Trophoblast cell (in vitro differentiated cells and primary cell): ENCODE measurements around the gene TLE4.

Experiments
- DNase-seq, 2 donors: peaks; one replicate each; pipeline ENCODE4 v3.0.0-alpha.2; 2016
- H2AFZ ChIP-seq: 2 replicates; pipeline ENCODE4 v1.6.1; 2013; ENCODE audit warnings: low read length, moderate library complexity, mild to moderate bottlenecking; ENCODE audit not compliant: insufficient read depth, poor library complexity
- H2AK5ac ChIP-seq: 2 replicates; pipeline ENCODE4 v1.6.1; 2013; ENCODE audit warnings: mild to moderate bottlenecking, low read length
- H2BK120ac ChIP-seq: 2 replicates; pipeline ENCODE4 v1.6.1; 2013; ENCODE audit warnings: low read length, mild to moderate bottlenecking, moderate library complexity; ENCODE audit not compliant: insufficient read depth, poor library complexity
- H2BK12ac ChIP-seq: 2 replicates; pipeline ENCODE4 v1.6.1; 2013; ENCODE audit warnings: mild to moderate bottlenecking, low read length, moderate library complexity
- H2BK5ac ChIP-seq: 2 replicates; pipeline ENCODE4 v1.6.1; 2013; ENCODE audit warnings: low read length, low read depth, moderate library complexity, mild to moderate bottlenecking; ENCODE audit not compliant: poor library complexity
- H3K14ac ChIP-seq: 2 replicates; pipeline ENCODE4 v1.6.1; 2013; ENCODE audit warnings: mild to moderate bottlenecking, low read length
- H3K18ac ChIP-seq: 2 replicates; pipeline ENCODE4 v1.6.1; 2013; ENCODE audit warnings: mild to moderate bottlenecking, low read length
- H3K23ac ChIP-seq: 2 replicates; pipeline ENCODE4 v1.6.1; 2013; ENCODE audit warnings: low read length
- H3K27ac ChIP-seq: 2 replicates; pipeline ENCODE4 v1.5.1; 2013; ENCODE audit warnings: low read depth, mild to moderate bottlenecking, inconsistent platforms, low read length, moderate library complexity
- H3K27me3 ChIP-seq: 2 replicates; pipeline ENCODE4 v1.6.1; 2013; ENCODE audit warnings: inconsistent platforms, mild to moderate bottlenecking, low read length, moderate library complexity; ENCODE audit not compliant: insufficient read depth
- H3K36me3 ChIP-seq, 2 experiments: 1 replicate in 1 of 2; 2 replicates in 1 of 2; pipeline ENCODE4 v1.6.1; 2013; ENCODE audit warnings: low read length in 2 of 2, mild to moderate bottlenecking in 2 of 2, moderate library complexity in 1 of 2; ENCODE audit not compliant: insufficient read depth in 2 of 2, control insufficient read depth in 1 of 2
- H3K4ac ChIP-seq: 2 replicates; pipeline ENCODE4 v1.6.1; 2013; ENCODE audit warnings: low read depth, mild to moderate bottlenecking, low read length, moderate library complexity
- H3K4me1 ChIP-seq, 2 experiments: 1 replicate in 1 of 2; 2 replicates in 1 of 2; pipeline ENCODE4 v1.6.1; 2013; ENCODE audit warnings: low read length in 2 of 2, mild to moderate bottlenecking in 2 of 2, moderate library complexity in 1 of 2; ENCODE audit not compliant: insufficient read depth in 2 of 2, control insufficient read depth in 1 of 2
- H3K4me2 ChIP-seq: 2 replicates; pipeline ENCODE4 v1.6.1; 2013; ENCODE audit warnings: inconsistent platforms, mild to moderate bottlenecking, low read length, moderate library complexity
- H3K4me3 ChIP-seq: 2 replicates; pipeline ENCODE4 v1.5.1; 2013; ENCODE audit warnings: mild to moderate bottlenecking, low read depth, low read length, inconsistent platforms
- H3K79me1 ChIP-seq: one replicate; pipeline ENCODE4 v1.6.1; 2013; ENCODE audit warnings: low read length
- H3K79me2 ChIP-seq: 2 replicates; pipeline ENCODE4 v1.6.1; 2013; ENCODE audit warnings: low read length, mild to moderate bottlenecking; ENCODE audit not compliant: control insufficient read depth, insufficient read depth, poor library complexity
- H3K9ac ChIP-seq: 2 replicates; pipeline ENCODE4 v1.6.1; 2013; ENCODE audit warnings: mild to moderate bottlenecking, low read length
- H3K9me3 ChIP-seq: 2 replicates; pipeline ENCODE4 v1.6.1; 2013; ENCODE audit warnings: low read depth, mild to moderate bottlenecking, control low read depth, inconsistent platforms, low read length; ENCODE audit not compliant: insufficient read depth
- H4K12ac ChIP-seq: 2 replicates; pipeline ENCODE4 v1.6.1; 2013; ENCODE audit warnings: low read depth, mild to moderate bottlenecking, low read length, moderate library complexity
- H4K8ac ChIP-seq: 2 replicates; pipeline ENCODE4 v1.6.1; 2013; ENCODE audit warnings: low read depth, mild to moderate bottlenecking, low read length, moderate library complexity
- H4K91ac ChIP-seq: one replicate; pipeline ENCODE4 v1.6.1; 2013; ENCODE audit warnings: low read depth, mild to moderate bottlenecking, low read length, moderate library complexity
- WGBS: extraction: QIAGEN DNeasy Blood & Tissue Kit; methylation state at CpG from one replicate; pipeline ENCODE4 v1.1.7; 2013; ENCODE audit warnings: missing lambda C conversion rate; ENCODE audit not compliant: insufficient read length, insufficient coverage; ENCODE audit errors: extremely low coverage; 5-methylcytosine and 5-hydroxymethylcytosine counted together

The TLE4 gene

GRCh38 chr9:79580055-79580454, 8.3 kb downstream of the TLE4 start:
- H4K8ac ChIP-seq, result no peak overlapping the region
- no peaks in the 10 kb centered on the region for H3K9me3 ChIP-seq
- H3K27me3 ChIP-seq, result no peaks in the 10 kb centered on the region
- no peak overlapping the region for H3K14ac ChIP-seq
- no peak overlapping the region for H2BK120ac ChIP-seq
- H3K79me1 ChIP-seq, result no peaks in the 10 kb centered on the region
- H2AFZ ChIP-seq, result no peak overlapping the region
- peaks cover 6 to 9% of the 10 kb centered on the region in 2 experiments for H3K4me1 ChIP-seq
- no peak for DNase-seq
- peak overlapping the region; percentile 35 for H3K23ac ChIP-seq
- H3K4me2 ChIP-seq, result no peak overlapping the region
- H3K27ac ChIP-seq, result no peak overlapping the region
- H3K36me3 ChIP-seq, result peaks cover 7 to 20% of the 10 kb centered on the region in 2 experiments
- no peak overlapping the region for H3K18ac ChIP-seq
- no peak overlapping the region for H3K4me3 ChIP-seq
- H3K9ac ChIP-seq, result peak overlapping the region; percentile 26
- no peak overlapping the region for H4K12ac ChIP-seq
- no peak overlapping the region for H2BK5ac ChIP-seq
- WGBS, result no CpG with 5 or more reads among the region's 7 CpGs
- peaks cover 5% of the 10 kb centered on the region for H3K79me2 ChIP-seq
- H3K4ac ChIP-seq, result peak overlapping the region; percentile 52
- H2BK12ac ChIP-seq, result no peak overlapping the region
- no peak overlapping the region for H2AK5ac ChIP-seq
- no peak overlapping the region for H4K91ac ChIP-seq

- Histone ChIP-seq H3K9ac (no peak overlapping the region), H3K79me1 (no peaks in the 10 kb centered on the region), H2AK5ac (no peak overlapping the region), H3K4me3 (no peak overlapping the region), H3K79me2 (peaks cover 5% of the 10 kb centered on the region), H3K18ac (no peak overlapping the region), H2BK5ac (no peak overlapping the region), H3K4me1 (peaks cover 6 to 9% of the 10 kb centered on the region in 2 experiments), H4K8ac (peak overlapping the region; percentile 65), H3K4ac (peak overlapping the region; percentile 69), H3K14ac (no peak overlapping the region), H2BK120ac (no peak overlapping the region), H4K12ac (no peak overlapping the region), H3K9me3 (no peaks in the 10 kb centered on the region), H4K91ac (no peak overlapping the region), H3K36me3 (peaks cover 9 to 20% of the 10 kb centered on the region in 2 experiments), H2AFZ (no peak overlapping the region), H3K27ac (no peak overlapping the region), H3K4me2 (no peak overlapping the region), H3K27me3 (no peaks in the 10 kb centered on the region), H2BK12ac (no peak overlapping the region), H3K23ac (no peak overlapping the region)
- no CpG with 5 or more reads among the region's 3 CpGs for WGBS
- peak in 1 of 2 donors; percentile 26 for DNase-seq
Measured at GRCh38 chr9:79581388-79581787, 9.6 kb downstream of the TLE4 start.

- H2AFZ ChIP-seq, result no peak overlapping the region
- no CpG with 5 or more reads among the region's 3 CpGs for WGBS
- H3K4me2 ChIP-seq, result no peak overlapping the region
- H3K14ac ChIP-seq, result no peak overlapping the region
- H3K23ac ChIP-seq, result no peak overlapping the region
- H4K12ac ChIP-seq, result no peak overlapping the region
- H2BK120ac ChIP-seq, result no peak overlapping the region
- no peaks in the 10 kb centered on the region for H3K9me3 ChIP-seq
- H3K36me3 ChIP-seq, result peaks cover 9 to 20% of the 10 kb centered on the region in 2 experiments
- H2BK5ac ChIP-seq, result peak overlapping the region; percentile 13
- H2AK5ac ChIP-seq, result no peak overlapping the region
- H2BK12ac ChIP-seq, result no peak overlapping the region
- no peak overlapping the region for H3K9ac ChIP-seq
- peaks cover 6 to 9% of the 10 kb centered on the region in 2 experiments for H3K4me1 ChIP-seq
- peak; percentile 77 to 84 for DNase-seq
- no peak overlapping the region for H3K27ac ChIP-seq
- H3K4ac ChIP-seq, result peak overlapping the region; percentile 69
- H3K79me2 ChIP-seq, result peaks cover 5% of the 10 kb centered on the region
- no peak overlapping the region for H3K4me3 ChIP-seq
- H4K91ac ChIP-seq, result no peak overlapping the region
- no peaks in the 10 kb centered on the region for H3K27me3 ChIP-seq
- peak overlapping the region; percentile 65 for H4K8ac ChIP-seq
- H3K18ac ChIP-seq, result no peak overlapping the region
- no peaks in the 10 kb centered on the region for H3K79me1 ChIP-seq
Measured at GRCh38 chr9:79581794-79582193, 10.0 kb downstream of the TLE4 start.

- peak; percentile 33 to 50 for DNase-seq
- H3K4me3 ChIP-seq, result no peak overlapping the region
- no peaks in the 10 kb centered on the region for H3K9me3 ChIP-seq
- no peak overlapping the region for H3K14ac ChIP-seq
- no peak overlapping the region for H4K91ac ChIP-seq
- H3K4ac ChIP-seq, result peak overlapping the region; percentile 37
- no peak overlapping the region for H3K4me2 ChIP-seq
- H3K36me3 ChIP-seq, result peaks cover 13 to 24% of the 10 kb centered on the region in 2 experiments
- no peak overlapping the region for H3K23ac ChIP-seq
- H3K18ac ChIP-seq, result no peak overlapping the region
- H4K8ac ChIP-seq, result no peak overlapping the region
- H3K79me1 ChIP-seq, result no peaks in the 10 kb centered on the region
- H2AFZ ChIP-seq, result no peak overlapping the region
- H4K12ac ChIP-seq, result no peak overlapping the region
- peaks cover 5% of the 10 kb centered on the region for H3K79me2 ChIP-seq
- no peaks in the 10 kb centered on the region for H3K27me3 ChIP-seq
- no peak overlapping the region for H2BK120ac ChIP-seq
- no peak overlapping the region for H3K27ac ChIP-seq
- no peak overlapping the region for H3K9ac ChIP-seq
- no peak overlapping the region for H2AK5ac ChIP-seq
- no peak overlapping the region for H2BK5ac ChIP-seq
- H2BK12ac ChIP-seq, result no peak overlapping the region
- peaks cover 6 to 11% of the 10 kb centered on the region in 2 experiments for H3K4me1 ChIP-seq
- WGBS, result no CpG with 5 or more reads among the region's 10 CpGs
Measured at GRCh38 chr9:79583952-79584654, 12.3 kb downstream of the TLE4 start.
